Occipital lobe (tissue), 2 donors: ENCODE data around the gene SORCS2. TPM values are rescaled to one million over a fixed set of nuclear protein-coding genes. Genes with fewer than 3 reads are reported as not detected.

Experiments used
- DNase-seq: peaks from one replicate; lab custom pipeline; 2025; lab: John Stamatoyannopoulos, UW
- total RNA-seq: library from RNA; depleted of rRNA; stranded (reverse); fragments of >200 nt; gene quantifications from one replicate; pipeline ENCODE4 v1.2.3, GENCODE V29; 2014

The SORCS2 gene
- total RNA-seq, 1 donor from 2014 or later = 4.1 TPM

DNA sequence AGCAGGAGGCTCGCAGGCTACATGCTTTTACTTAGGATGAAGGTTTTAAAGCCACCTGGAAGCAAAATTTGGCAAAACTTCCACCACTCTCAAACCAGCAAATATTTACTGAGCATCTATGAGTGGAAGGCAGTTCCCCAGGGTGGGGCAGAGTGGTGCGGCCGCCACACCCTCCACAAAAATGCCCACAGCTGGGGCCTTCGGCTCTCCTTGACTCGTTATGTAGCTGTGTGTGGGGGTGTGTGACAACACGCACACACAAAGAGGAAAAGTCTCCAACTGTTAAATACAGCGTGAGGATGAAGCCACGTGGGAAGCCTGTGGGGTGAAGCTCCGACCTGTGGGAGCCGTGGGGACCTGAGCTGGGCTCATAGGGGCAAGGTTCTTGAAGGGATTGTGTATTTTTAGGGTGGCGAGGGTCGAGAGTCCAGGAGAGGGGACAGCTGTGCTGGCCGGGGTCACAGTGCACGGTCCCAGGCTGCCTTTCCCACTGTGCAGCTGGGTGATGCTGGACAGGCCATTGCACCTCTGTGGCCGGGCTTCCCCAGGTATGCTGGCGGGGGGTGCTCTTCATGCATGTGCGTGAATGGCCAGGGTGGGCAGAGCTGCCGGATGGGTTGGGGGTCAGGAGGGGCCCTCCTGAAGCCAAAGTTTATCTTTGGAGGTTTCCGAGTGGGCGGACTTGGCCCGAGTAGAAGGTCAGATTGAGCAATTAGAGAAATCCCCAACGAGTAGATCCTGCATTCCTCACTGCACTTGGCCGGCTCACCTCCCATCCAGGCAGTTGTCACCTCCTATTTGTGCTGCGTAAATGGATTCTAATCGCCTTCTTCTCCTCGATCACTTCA, 25.4 kb downstream of the SORCS2 start:
- DNase-seq = no peak

DNA sequence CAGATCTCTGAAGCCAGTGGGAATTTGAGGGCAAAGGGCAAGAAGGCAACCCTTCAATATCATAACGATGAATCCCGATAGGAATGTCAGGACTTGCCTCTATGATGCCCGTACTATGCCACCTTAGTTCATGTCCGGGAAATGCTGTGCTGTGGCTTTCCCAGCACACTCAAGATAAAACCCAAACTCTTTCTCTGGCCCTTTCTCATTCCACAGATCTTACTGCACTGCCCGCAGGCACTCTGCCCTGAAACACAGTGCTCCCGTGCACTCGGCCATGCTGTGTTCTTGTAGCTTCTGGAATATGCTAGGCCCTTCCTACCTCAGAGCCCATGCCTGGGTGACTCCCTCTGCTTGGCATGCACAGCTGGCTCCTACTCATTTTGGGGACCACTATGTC, 26.3 kb downstream of the SORCS2 start:
- no peak for DNase-seq

DNA sequence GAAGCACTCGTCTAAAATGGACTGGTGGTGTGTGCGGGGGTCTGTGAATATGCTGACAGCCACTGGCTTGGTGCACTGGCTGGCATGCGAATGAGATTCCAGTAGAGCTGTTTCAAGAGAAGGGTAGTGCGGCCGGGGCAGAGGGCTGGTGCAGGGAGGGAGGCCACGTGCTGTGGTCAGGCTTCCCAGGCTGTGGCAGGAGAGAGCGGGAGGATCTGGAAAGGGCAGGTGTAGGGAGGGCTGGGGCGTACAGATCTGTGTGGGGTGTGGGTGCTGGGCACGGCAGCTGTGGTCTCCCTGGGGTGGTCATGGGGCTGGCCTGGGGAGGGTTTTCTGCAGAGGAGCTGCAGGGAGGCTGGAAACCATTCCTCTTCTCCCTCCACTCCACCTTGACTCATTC, 30.2 kb downstream of the SORCS2 start:
- DNase-seq = no peak

DNA sequence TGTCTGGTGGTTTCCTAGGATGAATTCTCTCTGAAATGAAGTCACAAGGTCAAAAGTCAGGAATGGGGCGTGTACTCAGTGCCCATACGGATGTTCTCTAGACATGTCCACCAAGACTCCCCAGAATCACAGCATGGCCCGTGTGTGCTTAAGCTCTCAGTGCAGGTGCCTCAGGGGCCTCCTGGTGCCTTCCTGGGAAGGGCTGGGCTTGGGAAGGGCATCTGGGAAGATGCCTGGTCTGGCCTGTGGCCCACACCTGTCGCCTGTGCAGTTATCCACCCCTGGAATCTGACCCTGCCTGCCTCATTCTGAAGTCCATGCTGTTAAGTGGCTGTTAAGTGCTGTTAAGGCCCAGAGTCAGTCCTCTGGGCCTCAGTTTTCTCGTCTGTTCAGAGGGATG, 31.2 kb downstream of the SORCS2 start:
- DNase-seq = no peak

DNA sequence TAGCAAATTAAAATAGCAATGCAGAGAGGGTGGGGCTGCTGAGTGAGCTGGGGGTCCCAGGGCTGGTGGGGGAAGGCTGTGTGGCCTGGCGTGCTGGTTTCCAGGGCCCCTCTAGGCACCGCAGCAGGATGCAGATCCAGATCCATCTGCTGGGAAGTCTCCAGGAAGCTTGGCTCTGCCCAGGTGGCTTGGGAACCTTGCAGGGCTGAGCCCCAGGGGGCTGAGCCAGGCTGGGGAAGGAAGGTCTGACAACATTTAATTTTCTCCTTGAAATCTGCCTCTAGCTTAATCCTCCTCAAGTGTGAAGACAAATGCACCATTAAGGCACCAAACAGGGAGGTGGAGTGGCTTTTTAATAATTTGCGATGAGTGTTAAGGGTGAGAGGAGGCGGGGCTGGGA, 31.7 kb downstream of the SORCS2 start:
- DNase-seq = no peak

DNA sequence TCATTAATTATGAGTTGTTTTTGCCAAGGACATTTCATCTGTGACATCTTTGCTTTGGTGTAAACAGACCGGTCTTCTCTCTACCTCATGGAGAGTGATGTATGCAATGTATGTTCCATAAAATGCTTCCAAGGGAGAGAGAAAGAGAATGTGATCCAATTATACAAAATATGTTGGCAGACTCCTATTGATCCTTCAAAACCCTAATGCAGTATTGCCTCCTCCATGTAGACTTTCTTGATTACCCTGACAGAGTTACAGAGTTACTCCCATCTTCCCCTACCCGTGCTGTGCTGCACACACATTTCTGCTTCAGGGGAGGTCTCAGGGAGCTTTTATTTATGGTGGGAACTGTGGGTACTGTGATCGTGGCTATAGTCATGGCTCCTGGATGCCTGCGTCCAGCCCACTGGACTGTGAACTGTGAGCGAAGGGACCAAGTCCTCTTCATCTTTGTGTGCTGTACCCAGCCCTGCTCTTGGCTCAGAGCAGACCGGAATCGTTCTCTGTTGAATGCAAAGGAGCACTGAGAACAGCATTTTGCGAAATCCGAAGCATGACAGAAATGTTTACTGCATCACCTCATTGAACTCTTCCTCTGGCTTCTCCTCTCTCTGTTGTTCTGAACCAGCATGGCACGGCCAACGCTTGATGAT, 32.7 kb downstream of the SORCS2 start:
- no peak for DNase-seq

DNA sequence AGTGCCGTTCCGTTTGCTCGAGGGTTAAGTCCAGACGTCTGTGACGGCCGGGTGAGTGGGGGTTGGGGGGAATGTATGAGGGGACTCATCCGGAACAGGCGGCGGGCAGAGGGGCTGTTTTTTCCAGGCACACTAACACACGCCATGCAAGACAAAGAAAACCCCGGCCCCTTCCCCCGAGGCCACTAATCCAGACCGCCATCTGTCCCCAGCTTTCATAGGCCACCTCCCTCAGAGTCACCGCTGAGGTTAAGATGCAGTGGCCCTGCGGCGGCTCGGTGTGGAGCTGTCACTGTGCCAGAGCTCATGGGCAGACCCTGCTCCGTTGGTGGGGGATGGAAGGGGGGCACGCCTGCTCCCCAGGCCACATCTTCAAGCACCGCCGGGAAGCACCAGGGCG, 34.1 kb downstream of the SORCS2 start:
- no peak for DNase-seq

DNA sequence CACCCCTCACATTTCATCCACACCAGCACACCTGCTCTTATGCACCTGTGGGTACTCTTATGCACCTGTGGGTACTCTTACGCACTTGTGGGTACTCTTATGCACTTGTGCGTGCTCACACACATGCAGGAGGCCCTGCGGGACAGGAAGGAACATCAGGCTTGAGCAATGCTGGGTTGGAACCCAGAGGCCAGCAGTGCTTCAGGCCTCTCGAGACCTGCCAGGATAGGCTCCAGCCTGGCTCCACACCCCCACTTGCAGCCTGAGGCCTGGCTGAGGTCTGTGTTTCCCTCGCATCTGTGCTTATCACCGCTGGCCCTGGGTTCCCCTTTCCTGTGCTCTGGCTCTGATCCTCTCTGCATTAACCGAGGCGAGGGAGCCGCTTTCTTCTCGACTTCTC, 34.7 kb downstream of the SORCS2 start:
- no peak for DNase-seq

DNA sequence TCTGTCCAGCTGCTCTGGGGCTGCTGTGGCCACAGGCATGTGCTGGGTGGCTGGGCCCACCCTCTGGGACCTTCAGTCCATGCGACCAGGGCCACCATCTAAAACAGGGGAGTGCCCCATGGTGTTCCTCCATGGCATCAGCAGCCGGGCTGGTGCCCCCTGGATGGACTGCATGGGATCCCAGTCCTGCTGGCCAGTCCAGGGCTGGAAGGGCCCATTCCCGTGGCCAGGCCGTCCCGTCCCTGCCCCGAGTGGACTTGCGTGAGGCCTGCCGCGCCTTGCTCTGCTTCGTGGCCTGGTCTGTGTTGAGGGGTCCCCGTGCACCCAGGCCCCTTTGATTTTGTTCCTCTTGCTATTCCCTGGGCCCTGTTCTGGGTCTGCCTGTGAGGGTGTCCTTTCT, 36.4 kb downstream of the SORCS2 start:
- DNase-seq = no peak

DNA sequence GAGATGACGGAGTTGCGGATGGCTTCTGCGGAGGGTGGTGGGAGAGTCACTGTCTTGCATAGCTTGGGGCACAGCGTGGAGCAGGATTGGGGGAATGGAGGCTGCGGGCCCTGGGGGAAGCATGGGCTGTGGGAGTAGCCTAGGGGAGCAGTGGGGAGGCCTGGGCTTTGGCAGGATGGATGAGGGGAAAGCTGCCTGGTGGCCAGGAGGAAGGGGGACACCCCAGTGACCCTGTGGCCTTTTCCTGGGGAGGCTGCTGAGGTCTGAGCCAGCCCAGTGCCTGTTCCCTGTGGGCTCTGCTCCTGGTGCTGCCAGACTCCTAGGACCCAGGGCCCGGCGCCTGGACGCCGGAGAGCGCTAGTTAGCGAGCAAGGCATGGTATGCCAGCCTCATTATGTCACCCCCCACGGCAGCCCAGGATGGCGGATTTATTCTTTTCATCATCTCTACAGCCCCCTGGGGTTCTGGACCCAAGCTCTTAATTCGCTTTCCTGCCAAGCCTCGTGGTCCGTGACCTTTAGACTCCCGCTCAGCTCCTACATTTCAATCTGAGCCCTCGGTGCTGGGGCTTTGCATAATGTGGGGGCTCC, 39.8 kb downstream of the SORCS2 start:
- DNase-seq = no peak

DNA sequence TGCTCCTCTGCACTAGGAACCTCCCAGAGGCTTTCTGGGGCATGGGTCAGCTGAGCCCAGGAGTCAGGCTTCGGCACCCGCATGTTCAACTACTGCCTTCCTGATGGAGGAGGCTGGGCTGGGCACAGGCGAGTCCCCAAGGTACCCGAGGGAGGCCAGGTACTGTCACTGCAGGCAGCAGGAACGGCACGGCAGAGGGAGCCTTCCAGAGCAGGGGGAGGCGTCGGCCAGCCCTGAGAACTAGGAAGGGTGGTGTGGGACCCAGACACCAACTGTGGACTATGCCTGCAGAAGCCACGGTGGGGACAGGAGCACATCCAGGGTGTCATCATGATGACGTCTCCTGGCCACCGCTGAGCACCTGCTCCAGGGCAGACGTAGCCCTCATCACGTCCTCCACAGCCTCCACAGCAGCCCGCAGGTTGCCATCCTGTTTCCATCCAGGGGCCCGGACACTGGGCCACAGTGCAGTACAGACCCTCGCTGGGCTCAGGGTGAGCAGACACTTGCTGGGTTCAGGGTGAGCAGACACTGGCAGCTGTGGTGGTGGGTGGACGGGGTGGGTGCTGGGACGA, 40.8 kb downstream of the SORCS2 start:
- no peak for DNase-seq

DNA sequence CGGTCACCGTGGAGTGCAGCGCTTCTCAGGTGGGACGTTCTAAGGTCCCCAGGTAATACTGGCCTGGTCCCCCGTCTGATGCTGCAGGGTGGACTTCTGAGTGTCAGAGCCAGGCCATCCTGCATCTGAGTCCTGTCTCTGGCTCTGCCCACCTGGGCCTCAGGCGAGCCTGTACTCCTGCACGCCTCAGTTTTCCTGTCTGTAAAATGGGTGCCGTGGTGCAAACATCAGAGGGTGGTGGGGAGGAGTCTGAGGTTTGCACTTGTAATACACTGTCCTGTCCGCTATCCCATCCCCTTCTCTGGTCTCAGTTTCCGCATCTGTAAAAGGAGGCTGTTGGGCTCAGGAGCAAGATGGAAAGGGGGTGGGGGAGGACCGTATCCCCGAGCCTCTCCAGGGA, 41.3 kb downstream of the SORCS2 start:
- no peak for DNase-seq

DNA sequence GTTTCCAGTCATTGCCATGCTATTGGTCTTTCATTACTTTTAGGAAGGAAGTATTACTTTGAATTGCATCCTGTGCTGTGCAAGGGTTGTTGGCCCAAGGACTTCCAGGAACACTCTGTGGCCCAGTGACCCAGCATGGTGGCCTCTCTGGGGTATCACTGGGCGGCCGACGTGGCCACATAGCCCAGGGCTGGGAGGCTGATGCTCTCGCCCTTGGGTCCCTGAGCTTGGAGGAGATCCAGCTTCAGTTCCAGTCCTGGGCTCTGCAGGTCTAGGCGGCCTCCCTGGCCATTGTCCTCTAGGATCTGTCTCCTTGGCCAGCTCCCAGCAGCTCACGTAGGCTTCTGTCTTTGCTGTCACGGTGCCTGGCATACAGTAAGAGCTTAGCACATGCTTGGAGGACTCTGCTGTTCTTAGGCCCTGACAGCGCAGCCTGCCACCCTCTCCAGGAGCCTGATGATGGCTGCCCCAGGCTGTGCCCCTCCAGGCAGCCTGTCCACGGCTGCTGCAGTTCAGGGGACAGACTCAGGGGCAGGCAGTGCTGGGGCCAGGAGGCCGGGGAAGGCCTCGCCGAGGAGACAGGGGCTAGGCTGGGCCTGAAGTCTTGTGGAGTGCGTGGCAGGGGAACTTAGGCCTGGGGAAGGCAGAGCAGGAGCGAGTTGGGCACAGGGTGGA, 42.2 kb downstream of the SORCS2 start:
- no peak for DNase-seq

DNA sequence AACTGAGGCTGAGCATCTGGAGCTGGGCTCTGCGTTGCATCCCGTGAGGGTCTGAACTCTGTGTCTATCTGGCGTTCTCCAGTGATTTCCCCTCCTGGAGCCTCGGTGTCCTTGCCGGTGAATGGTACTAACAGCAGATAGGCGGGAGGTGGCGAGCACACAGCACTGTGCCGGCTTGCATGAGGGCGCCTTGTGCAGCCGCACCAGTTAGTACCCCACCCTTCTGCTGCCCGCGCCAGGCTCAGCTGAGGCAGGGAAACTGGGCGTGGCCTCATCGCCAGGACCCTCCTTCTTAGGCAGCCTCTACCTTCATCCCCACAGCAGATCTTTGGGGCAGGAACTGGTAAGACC, 42.7 kb downstream of the SORCS2 start:
- no peak for DNase-seq

DNA sequence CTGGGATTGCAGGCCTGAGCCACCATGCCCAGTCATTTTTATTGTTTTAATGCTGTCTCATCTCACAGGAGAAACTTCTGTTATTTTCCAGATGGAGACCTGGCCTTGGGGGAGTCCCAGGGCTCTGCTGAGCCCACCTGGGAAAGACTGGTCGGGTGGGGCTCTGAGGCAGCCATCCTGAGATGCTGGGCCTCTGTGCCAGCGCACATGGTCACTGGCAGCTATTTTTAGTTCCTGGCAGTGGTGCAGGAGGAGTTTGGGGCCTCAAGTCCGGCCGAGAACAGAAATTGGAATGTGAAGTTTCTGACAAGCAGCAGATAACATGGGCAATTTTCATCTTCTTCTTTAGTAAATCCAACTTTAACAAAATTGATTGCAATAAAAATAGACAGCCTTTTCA, 44.5 kb downstream of the SORCS2 start:
- DNase-seq = no peak

DNA sequence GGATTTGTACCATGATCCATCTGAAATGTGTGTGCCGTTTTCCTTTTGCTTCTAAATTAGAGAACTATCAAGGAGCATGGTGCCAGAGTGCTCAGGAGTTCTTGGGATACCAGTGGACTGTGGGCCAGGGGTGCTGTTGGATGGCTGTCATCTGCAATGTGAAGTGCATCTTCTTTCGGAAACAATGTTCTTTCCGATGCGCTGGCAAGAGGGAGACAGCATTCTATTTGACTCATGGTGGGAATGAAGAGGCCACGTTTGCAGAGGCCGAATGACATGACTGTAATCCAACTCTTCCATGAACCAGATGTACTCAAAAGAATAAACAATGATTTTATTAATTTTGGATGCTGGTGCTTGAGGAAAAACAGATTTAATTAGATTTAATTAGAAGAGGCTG, 45.5 kb downstream of the SORCS2 start:
- DNase-seq = no peak

DNA sequence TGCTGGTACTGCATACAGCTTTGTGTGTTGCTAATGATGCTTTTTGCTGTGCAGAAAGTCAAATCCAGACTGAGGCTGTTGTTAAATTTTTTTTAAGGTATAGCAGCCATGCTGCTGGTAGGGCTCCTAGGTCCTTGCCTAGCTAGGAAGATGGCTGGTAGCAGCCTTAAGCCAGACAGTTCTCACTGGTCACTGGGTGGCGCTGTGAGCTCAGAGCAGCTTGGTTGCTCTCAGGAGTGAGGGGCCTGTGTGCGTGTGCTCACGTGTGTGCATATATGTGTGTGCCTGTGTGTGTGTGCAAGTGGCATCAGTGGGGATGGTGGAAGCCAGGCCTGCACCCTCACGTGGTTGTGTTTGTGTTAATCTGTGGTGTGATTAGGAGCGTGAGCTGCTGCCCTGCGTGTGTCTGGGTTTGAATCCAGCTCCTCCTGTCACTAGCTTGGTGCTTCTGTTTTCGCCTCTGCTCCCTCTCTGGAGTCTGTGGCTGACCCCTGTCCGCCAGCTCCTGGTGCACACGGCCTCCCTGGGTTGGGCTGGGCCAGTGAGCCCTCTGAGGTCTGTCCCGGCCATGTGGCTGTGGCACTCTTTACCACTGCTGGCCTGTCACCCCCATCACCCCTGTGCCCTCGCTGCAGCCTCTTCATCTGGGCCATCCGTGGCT, 46.1 kb downstream of the SORCS2 start:
- DNase-seq = no peak

DNA sequence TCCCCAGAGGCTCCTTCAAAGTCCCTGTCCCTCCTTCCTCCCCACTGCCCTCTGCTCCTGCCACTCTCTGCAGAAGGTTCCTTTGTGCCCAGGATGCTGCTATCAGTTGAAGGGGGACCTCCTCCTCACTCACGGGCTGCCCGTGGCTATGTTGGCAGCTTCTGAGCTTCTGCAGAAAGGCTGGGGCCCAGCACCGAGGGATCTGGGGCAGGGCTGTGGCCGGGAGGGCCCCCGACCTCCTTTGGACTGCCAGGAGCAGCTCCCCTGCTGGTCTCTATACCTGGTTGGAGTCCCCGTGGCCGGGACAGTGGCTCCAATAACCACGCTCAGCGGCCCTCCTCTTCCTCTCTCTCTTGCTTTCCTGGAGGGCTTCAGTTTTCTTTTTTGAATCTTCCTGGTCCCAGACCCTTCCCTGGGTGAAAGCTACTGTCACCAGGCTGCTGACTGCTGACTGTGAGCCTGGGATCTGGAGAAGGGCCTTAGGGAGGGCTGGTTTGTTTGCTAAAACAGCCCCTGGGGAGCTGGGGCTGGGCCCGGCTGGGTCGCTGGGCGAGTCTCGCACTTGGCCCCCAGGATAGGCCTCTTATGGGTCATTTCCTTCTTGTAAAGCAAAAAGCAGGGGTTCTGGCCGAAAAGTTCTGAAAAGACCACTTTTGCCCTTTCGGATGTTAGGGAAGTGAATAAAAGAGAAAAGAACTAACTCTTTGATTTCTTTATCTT, 46.9 kb downstream of the SORCS2 start:
- DNase-seq = no peak

DNA sequence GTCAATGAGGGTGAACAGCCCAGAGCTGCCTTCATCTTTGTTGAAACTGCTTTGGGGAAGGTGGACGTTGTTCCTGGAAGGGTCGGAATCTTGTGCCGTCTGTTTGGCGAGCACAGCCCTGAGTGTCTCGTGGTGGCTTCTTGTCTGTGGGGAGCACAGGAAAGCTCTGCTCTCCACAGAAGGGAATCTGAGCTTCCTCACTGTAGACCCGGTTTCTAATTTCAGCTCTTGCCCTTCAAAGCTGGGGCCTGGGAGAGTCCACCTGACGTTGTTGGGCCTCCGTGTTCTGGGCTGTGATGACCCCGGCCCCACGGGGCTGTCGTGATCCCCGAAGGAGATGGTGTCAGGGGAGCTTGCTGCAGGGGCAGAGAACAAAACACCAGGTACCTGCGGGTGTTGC, 47.5 kb downstream of the SORCS2 start:
- no peak for DNase-seq

DNA sequence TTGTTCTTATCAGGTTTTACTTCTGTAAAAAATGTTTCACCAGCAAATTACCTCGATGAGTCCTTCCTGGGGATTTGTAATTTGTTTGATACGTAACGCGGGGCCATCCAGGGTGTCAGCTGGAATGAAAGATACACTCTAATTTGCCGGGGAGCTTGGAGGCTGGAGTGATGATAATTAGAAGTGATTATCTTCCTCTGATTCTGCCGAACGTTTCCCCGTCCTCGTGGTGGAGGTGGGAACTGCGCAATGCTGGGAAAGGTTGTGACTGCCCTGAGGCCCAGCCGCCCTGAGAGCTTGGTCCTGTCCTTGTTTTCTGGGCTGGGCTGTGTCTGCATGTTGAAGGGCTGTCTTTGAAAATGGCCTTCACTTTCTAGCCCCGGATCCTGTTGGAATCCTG, 48.0 kb downstream of the SORCS2 start:
- no peak for DNase-seq

DNA sequence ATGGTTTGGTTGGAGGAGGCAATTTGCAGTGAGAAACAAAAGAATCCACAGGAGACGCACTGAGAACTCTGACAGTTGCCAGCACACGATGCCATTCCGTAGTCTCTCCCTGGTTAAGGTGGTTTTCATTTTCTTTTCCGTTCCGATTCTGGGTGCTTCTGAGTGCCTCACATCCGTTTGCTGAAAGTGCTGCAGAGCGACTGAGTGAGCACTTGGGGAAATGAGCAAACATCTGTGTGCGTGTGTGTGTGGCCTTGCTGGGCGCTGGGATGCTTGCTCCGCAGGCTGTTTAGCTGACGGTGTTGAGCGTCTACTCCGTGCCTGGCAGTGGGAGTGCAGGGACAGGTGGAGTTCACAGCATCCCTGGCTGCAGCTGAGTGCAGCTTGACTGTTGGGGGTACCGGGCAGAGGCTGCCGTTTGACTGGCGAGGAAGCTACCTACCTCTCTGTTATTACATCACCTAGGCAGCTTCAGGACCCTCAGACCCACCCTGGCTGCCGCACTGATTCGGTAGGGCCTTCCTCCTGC, 49.3 kb downstream of the SORCS2 start:
- no peak for DNase-seq
